ENCODE data around the gene SPSB4.

Gene SPSB4

DNA sequence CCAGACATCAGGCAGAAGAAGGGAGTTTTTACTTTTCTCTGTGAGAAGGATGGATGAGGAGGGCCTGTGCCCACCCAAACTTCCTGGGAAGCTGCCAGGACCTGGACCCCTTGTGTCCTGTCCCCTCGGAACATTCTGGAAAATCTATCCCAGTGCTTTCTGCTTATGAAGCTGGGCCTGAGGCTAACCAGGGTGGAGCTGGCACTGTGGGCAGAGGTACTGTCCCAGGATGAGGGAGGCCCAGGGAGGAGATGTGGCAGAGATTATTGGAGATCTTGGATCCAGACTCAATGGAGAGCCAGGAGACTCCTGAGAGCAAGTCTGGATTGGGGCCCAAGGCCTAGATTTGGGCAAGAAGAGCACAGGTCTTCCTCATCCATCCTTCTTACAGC, 44.4 kb downstream of the SPSB4 start:
- POLR2A ChIA-PET: no interaction called here
- no peaks in the 10 kb centered on the region for H3K9me3 ChIP-seq (ENCODE audit: control insufficient read depth, insufficient read depth, low read depth, low read length)
- no peak overlapping the region for H3K4me3 ChIP-seq (ENCODE audit: low read depth, low read length)
- CTCF ChIA-PET: interaction anchor here (0.6 to 1.5 kb wide), 2 partner anchors 11 to 176 kb away, joined by 4 read pairs; no protein-coding TSS in a partner anchor
- no peak overlapping the region for H3K27ac ChIP-seq (ENCODE audit: extremely low read depth, low read depth, low read length)
- TF ChIP-seq ZBTB21 (tag by site-specific recombination; IDR thresholded peaks at IDR 0.05) (no peak), ZNF837 (tag by site-specific recombination; IDR thresholded peaks at IDR 0.05) (no peak), ZNF549 (tag by site-specific recombination; IDR thresholded peaks at IDR 0.05) (no peak), ZNF561 (tag by site-specific recombination; IDR thresholded peaks at IDR 0.05; ENCODE audit: borderline replicate concordance) (no peak), ZNF670 (tag by site-specific recombination; IDR thresholded peaks at IDR 0.05; ENCODE audit: low read depth) (no peak), RBAK (tag by site-specific recombination; IDR thresholded peaks at IDR 0.05) (no peak), ZNF658 (tag by site-specific recombination; IDR thresholded peaks at IDR 0.05) (no peak), ZBTB7A (tag by site-specific recombination; IDR thresholded peaks at IDR 0.05; ENCODE audit: low read depth) (no peak), GFI1B (tag by site-specific recombination; IDR thresholded peaks at IDR 0.05) (no peak), ZNF138 (tag by site-specific recombination; IDR thresholded peaks at IDR 0.05; ENCODE audit: borderline replicate concordance) (no peak), ZNF311 (tag by site-specific recombination; IDR thresholded peaks at IDR 0.05; ENCODE audit: borderline replicate concordance) (no peak), ZBTB20 (tag by site-specific recombination; IDR thresholded peaks at IDR 0.05) (no peak), ZIC2 (tag by site-specific recombination; IDR thresholded peaks at IDR 0.05) (no peak), TCF7L2 (IDR thresholded peaks at IDR 0.05; ENCODE audit: borderline replicate concordance, low read depth, low read length) (no peak)
- TF ChIP-seq, protein P1, sequence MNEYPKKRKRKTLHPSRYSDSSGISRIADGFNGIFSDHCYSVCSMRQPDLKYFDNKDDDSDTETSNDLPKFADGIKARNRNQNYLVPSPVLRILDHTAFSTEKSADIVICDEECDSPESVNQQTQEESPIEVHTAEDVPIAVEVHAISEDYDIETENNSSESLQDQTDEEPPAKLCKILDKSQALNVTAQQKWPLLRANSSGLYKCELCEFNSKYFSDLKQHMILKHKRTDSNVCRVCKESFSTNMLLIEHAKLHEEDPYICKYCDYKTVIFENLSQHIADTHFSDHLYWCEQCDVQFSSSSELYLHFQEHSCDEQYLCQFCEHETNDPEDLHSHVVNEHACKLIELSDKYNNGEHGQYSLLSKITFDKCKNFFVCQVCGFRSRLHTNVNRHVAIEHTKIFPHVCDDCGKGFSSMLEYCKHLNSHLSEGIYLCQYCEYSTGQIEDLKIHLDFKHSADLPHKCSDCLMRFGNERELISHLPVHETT (tag by site-specific recombination; IDR thresholded peaks at IDR 0.05): no peak
- TF ChIP-seq, protein P2, sequence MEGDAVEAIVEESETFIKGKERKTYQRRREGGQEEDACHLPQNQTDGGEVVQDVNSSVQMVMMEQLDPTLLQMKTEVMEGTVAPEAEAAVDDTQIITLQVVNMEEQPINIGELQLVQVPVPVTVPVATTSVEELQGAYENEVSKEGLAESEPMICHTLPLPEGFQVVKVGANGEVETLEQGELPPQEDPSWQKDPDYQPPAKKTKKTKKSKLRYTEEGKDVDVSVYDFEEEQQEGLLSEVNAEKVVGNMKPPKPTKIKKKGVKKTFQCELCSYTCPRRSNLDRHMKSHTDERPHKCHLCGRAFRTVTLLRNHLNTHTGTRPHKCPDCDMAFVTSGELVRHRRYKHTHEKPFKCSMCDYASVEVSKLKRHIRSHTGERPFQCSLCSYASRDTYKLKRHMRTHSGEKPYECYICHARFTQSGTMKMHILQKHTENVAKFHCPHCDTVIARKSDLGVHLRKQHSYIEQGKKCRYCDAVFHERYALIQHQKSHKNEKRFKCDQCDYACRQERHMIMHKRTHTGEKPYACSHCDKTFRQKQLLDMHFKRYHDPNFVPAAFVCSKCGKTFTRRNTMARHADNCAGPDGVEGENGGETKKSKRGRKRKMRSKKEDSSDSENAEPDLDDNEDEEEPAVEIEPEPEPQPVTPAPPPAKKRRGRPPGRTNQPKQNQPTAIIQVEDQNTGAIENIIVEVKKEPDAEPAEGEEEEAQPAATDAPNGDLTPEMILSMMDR (tag by site-specific recombination; IDR thresholded peaks at IDR 0.05): no peak
- H3K36me3 ChIP-seq (ENCODE audit: control insufficient read depth in 2 of 2, insufficient read depth in 1 of 2, low read length in 2 of 2): no peaks in the 10 kb centered on the region
- no peaks in the 10 kb centered on the region for H3K4me1 ChIP-seq (ENCODE audit: control insufficient read depth, insufficient read depth, low read length)

DNA sequence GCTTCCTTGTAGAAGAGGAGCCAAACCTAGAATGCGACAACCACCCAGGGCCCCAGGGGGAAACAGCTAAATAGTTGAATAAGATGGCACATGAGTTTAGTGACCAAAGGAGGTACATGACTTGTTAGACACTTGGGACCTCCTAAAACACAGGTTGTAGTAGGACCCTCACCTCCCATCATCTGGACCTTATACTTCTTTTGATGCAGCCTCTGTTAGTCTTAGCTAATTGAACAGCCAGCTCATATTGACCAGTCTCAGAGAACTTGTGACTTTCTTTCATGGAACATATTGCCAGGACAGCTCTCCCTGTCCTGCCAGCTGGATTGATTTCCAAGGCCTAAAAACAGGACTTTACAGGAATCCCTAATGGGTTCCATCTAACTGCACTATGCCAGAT, 45.0 kb downstream of the SPSB4 start:
- Histone ChIP-seq H3K4me3 (ENCODE audit: low read depth, low read length) (no peak overlapping the region), H3K4me1 (ENCODE audit: control insufficient read depth, insufficient read depth, low read length) (no peaks in the 10 kb centered on the region), H3K27ac (ENCODE audit: extremely low read depth, low read depth, low read length) (no peak overlapping the region), H3K36me3 (ENCODE audit: control insufficient read depth in 2 of 2, insufficient read depth in 1 of 2, low read length in 2 of 2) (no peaks in the 10 kb centered on the region), H3K9me3 (ENCODE audit: control insufficient read depth, insufficient read depth, low read depth, low read length) (no peaks in the 10 kb centered on the region)
- ChIA-PET CTCF (interaction anchor here (1.5 kb wide), 1 partner anchor 10 kb away, joined by 4 read pairs; no protein-coding TSS in a partner anchor), POLR2A (no interaction called here)
- TF ChIP-seq, protein P3, sequence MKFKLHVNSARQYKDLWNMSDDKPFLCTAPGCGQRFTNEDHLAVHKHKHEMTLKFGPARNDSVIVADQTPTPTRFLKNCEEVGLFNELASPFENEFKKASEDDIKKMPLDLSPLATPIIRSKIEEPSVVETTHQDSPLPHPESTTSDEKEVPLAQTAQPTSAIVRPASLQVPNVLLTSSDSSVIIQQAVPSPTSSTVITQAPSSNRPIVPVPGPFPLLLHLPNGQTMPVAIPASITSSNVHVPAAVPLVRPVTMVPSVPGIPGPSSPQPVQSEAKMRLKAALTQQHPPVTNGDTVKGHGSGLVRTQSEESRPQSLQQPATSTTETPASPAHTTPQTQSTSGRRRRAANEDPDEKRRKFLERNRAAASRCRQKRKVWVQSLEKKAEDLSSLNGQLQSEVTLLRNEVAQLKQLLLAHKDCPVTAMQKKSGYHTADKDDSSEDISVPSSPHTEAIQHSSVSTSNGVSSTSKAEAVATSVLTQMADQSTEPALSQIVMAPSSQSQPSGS (tag by site-specific recombination; IDR thresholded peaks at IDR 0.05; ENCODE audit: low read depth): no peak
- no peak for TF ChIP-seq ZNF521 (tag by site-specific recombination; IDR thresholded peaks at IDR 0.05)
- TF ChIP-seq, protein P4, sequence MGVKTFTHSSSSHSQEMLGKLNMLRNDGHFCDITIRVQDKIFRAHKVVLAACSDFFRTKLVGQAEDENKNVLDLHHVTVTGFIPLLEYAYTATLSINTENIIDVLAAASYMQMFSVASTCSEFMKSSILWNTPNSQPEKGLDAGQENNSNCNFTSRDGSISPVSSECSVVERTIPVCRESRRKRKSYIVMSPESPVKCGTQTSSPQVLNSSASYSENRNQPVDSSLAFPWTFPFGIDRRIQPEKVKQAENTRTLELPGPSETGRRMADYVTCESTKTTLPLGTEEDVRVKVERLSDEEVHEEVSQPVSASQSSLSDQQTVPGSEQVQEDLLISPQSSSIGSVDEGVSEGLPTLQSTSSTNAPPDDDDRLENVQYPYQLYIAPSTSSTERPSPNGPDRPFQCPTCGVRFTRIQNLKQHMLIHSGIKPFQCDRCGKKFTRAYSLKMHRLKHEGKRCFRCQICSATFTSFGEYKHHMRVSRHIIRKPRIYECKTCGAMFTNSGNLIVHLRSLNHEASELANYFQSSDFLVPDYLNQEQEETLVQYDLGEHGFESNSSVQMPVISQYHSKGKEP (tag by site-specific recombination; IDR thresholded peaks at IDR 0.05): no peak
- no peak for TF ChIP-seq ZNF274 (IDR thresholded peaks at IDR 0.05; ENCODE audit: low read length)
- TF ChIP-seq ZNF274 (tag by site-specific recombination; IDR thresholded peaks at IDR 0.05; ENCODE audit: borderline replicate concordance): no peak
- no peak for TF ChIP-seq ZNF423 (tag by site-specific recombination; IDR thresholded peaks at IDR 0.05)
- TF ChIP-seq, protein P5, sequence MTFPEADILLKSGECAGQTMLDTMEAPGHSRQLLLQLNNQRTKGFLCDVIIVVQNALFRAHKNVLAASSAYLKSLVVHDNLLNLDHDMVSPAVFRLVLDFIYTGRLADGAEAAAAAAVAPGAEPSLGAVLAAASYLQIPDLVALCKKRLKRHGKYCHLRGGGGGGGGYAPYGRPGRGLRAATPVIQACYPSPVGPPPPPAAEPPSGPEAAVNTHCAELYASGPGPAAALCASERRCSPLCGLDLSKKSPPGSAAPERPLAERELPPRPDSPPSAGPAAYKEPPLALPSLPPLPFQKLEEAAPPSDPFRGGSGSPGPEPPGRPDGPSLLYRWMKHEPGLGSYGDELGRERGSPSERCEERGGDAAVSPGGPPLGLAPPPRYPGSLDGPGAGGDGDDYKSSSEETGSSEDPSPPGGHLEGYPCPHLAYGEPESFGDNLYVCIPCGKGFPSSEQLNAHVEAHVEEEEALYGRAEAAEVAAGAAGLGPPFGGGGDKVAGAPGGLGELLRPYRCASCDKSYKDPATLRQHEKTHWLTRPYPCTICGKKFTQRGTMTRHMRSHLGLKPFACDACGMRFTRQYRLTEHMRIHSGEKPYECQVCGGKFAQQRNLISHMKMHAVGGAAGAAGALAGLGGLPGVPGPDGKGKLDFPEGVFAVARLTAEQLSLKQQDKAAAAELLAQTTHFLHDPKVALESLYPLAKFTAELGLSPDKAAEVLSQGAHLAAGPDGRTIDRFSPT (tag by site-specific recombination; IDR thresholded peaks at IDR 0.05): no peak
- TF ChIP-seq, protein P6, sequence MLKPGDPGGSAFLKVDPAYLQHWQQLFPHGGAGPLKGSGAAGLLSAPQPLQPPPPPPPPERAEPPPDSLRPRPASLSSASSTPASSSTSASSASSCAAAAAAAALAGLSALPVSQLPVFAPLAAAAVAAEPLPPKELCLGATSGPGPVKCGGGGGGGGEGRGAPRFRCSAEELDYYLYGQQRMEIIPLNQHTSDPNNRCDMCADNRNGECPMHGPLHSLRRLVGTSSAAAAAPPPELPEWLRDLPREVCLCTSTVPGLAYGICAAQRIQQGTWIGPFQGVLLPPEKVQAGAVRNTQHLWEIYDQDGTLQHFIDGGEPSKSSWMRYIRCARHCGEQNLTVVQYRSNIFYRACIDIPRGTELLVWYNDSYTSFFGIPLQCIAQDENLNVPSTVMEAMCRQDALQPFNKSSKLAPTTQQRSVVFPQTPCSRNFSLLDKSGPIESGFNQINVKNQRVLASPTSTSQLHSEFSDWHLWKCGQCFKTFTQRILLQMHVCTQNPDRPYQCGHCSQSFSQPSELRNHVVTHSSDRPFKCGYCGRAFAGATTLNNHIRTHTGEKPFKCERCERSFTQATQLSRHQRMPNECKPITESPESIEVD (tag by site-specific recombination; IDR thresholded peaks at IDR 0.05): no peak
- TF ChIP-seq FEZF1 (tag by site-specific recombination; IDR thresholded peaks at IDR 0.05): no peak
- TF ChIP-seq ZNF354C (tag by site-specific recombination; IDR thresholded peaks at IDR 0.05; ENCODE audit: borderline replicate concordance, low read depth): no peak
- TF ChIP-seq ZNF626 (tag by site-specific recombination; IDR thresholded peaks at IDR 0.05): no peak
